RWPE2 (cell line): ENCODE data around the gene GPR68.

Source experiments
- ATAC-seq: fragments of 200-7000 bp; cut with Tn5 transposase; 3 replicates; pipeline ENCODE4 v1.9.1; 2021; ENCODE audit warnings: low read depth
- DNase-seq: peaks from one replicate; pipeline ENCODE4 v3.0.0-alpha.2; 2020; ENCODE audit warnings: low spot score
- H3K27ac ChIP-seq: fragments of 450-650 bp; 2 replicates; pipeline ENCODE4 v1.5.1; 2017; ENCODE audit warnings: mild to moderate bottlenecking; ENCODE audit not compliant: poor library complexity, severe bottlenecking
- H3K27me3 ChIP-seq: fragments of 250-450 bp; sonication (Bioruptor Pico); 2 replicates; pipeline ENCODE4 v1.5.1; 2021; ENCODE audit warnings: mild to moderate bottlenecking, moderate library complexity; ENCODE audit not compliant: insufficient read depth, poor library complexity, severe bottlenecking
- H3K36me3 ChIP-seq: fragments of 250-450 bp; sonication (Bioruptor Pico); 2 replicates; pipeline ENCODE4 v1.5.1; 2020; ENCODE audit warnings: low read depth, mild to moderate bottlenecking, moderate library complexity
- H3K4me1 ChIP-seq: fragments of 250-450 bp; sonication (Bioruptor Pico); 2 replicates; pipeline ENCODE4 v1.5.1; 2021; ENCODE audit warnings: mild to moderate bottlenecking, moderate library complexity; ENCODE audit not compliant: insufficient read depth, poor library complexity, severe bottlenecking
- H3K4me3 ChIP-seq: fragments of 250-450 bp; sonication (Bioruptor Pico); 2 replicates; pipeline ENCODE4 v1.5.1; 2021; ENCODE audit warnings: mild to moderate bottlenecking, moderate library complexity; ENCODE audit not compliant: severe bottlenecking
- H3K9me3 ChIP-seq: fragments of 250-450 bp; sonication (Bioruptor Pico); 2 replicates; pipeline ENCODE4 v1.5.1; 2021; ENCODE audit warnings: mild to moderate bottlenecking, moderate library complexity; ENCODE audit not compliant: severe bottlenecking
- CTCF ChIP-seq: fragments of 450-650 bp; IDR thresholded peaks from one replicate; pipeline ENCODE4 v1.5.1; 2017; ENCODE audit warnings: mild to moderate bottlenecking, moderate library complexity; ENCODE audit not compliant: poor library complexity, severe bottlenecking

Gene GPR68

GRCh38 chr14:91290986-91291385 is 46.5 kb upstream of the GPR68 start:
- Histone ChIP-seq H3K4me1 (no peaks in the 10 kb centered on the region), H3K4me3 (no peak overlapping the region), H3K27ac (no peak overlapping the region), H3K9me3 (no peaks in the 10 kb centered on the region), H3K36me3 (peaks cover 62% of the 10 kb centered on the region), H3K27me3 (no peaks in the 10 kb centered on the region)
- ATAC-seq = no peak
- no peak for DNase-seq
- TF ChIP-seq CTCF = no peak

- Histone ChIP-seq H3K36me3 (peaks cover 65% of the 10 kb centered on the region), H3K9me3 (no peaks in the 10 kb centered on the region), H3K27ac (no peak overlapping the region), H3K27me3 (no peaks in the 10 kb centered on the region), H3K4me3 (no peak overlapping the region), H3K4me1 (peaks cover 5% of the 10 kb centered on the region)
- no peak for TF ChIP-seq CTCF
- ATAC-seq (no peak), DNase-seq (no peak)
Measured at GRCh38 chr14:91289464-91289863, 45.0 kb upstream of the GPR68 start.

DNA sequence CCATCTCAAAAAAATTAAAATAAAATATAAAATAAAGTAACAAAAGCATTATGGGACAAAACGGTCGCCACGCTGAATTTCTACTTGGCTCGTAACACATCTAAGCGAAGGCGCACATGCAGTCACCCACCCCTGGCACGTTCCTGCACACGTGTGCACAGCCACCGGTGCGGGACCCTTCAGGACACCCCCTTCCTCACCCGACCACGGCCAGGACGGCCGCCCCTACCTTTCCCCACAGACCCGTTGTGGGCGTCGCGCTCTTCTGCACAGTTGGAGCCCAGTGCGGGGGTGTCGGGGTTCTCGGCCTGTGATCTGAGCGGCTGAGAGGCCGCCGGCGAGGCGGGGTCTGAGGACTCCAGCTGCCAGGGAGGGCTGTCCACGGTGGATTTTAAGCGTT is 44.4 kb upstream of the GPR68 start:
- Histone ChIP-seq H3K27me3 (no peaks in the 10 kb centered on the region), H3K4me1 (peaks cover 11% of the 10 kb centered on the region), H3K9me3 (no peaks in the 10 kb centered on the region), H3K27ac (no peak overlapping the region), H3K36me3 (peaks cover 61% of the 10 kb centered on the region), H3K4me3 (no peak overlapping the region)
- no peak for DNase-seq
- TF ChIP-seq CTCF = no peak
- no peak for ATAC-seq

GRCh38 chr14:91286530-91286937 is 42.0 kb upstream of the GPR68 start:
- no peaks in the 10 kb centered on the region for H3K27me3 ChIP-seq
- ATAC-seq (peak; percentile 68), DNase-seq (no peak)
- H3K4me1 ChIP-seq = peaks cover 17% of the 10 kb centered on the region
- peaks cover 74% of the 10 kb centered on the region for H3K36me3 ChIP-seq
- H3K4me3 ChIP-seq = no peak overlapping the region
- peak; percentile 96 for TF ChIP-seq CTCF
- H3K27ac ChIP-seq = no peak overlapping the region
- H3K9me3 ChIP-seq = peaks cover 2% of the 10 kb centered on the region

DNA sequence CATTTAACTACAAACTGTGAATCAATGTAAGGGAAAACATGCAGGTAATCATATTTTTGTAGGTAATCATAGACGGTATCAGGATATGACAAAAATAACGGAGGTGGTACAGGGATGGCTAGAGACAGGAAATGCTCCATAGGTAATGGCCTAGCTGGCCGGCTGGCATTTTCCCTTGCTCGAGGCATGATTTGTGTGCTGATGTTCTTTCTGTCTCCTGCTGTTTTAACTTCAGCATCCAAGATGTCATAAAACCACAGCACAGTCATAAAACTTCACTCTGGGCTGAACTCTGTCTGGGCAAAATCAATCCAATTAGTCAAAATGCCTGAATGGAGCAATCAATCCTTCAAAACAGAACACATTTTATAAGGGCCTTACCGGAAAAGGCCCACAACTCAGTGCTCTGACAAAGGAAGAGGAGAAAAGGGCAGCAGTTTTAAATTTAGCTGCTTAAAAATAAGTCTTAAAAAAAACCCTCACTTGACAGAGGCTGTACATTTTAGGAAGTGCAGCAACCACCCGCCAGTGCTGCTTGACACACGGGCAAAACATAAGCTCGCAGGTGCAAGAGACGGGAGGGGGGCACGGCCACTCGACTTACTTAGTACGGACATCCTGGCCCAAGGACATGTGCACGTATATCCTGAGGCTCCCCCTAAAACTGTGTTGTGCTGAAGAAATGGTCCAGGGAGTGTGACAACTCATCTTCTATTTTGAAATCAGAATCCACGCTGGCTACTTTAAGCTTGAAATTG is 40.5 kb upstream of the GPR68 start:
- peaks cover 22% of the 10 kb centered on the region for H3K4me1 ChIP-seq
- peaks cover 2% of the 10 kb centered on the region for H3K9me3 ChIP-seq
- DNase-seq = no peak
- no peak for TF ChIP-seq CTCF
- ATAC-seq = no peak
- H3K36me3 ChIP-seq = peaks cover 76% of the 10 kb centered on the region
- H3K27me3 ChIP-seq = no peaks in the 10 kb centered on the region
- H3K27ac ChIP-seq = peak overlapping the region; percentile 67
- no peak overlapping the region for H3K4me3 ChIP-seq
